Mucosa of rectum (tissue), 2 donors: ENCODE measurements around the gene ST6GALNAC6.
"Not testable (repeated sequence)": the region's sequence is repeated elsewhere in the genome, so short reads cannot be mapped to it uniquely, and the experiment has no call there.

Source experiments
- H3K27ac ChIP-seq, 2 donors: one replicate each; pipeline ENCODE4 v1.7.0; 2013; ENCODE audit warnings: inconsistent platforms in 2 of 2, low read depth in 2 of 2, low read length in 2 of 2
- H3K27me3 ChIP-seq, 2 donors: one replicate each; pipeline ENCODE4 v1.7.0; 2013; ENCODE audit warnings: low read length in 2 of 2; ENCODE audit not compliant: control insufficient read depth in 2 of 2, insufficient read depth in 2 of 2
- H3K36me3 ChIP-seq, 2 donors: one replicate each; pipeline ENCODE4 v1.7.0; 2013; ENCODE audit warnings: low read length in 2 of 2; ENCODE audit not compliant: control insufficient read depth in 2 of 2, insufficient read depth in 2 of 2
- H3K4me1 ChIP-seq, 2 donors: one replicate each; pipeline ENCODE4 v1.7.0; 2013; ENCODE audit warnings: low read length in 2 of 2, mild to moderate bottlenecking in 1 of 2; ENCODE audit not compliant: control insufficient read depth in 2 of 2, insufficient read depth in 2 of 2
- H3K4me3 ChIP-seq, 2 donors: one replicate each; pipeline ENCODE4 v1.7.0; 2013; ENCODE audit warnings: low read length in 2 of 2
- H3K9ac ChIP-seq, 2 donors: one replicate each; pipeline ENCODE4 v1.7.0; 2013; ENCODE audit warnings: low read length in 2 of 2, low read depth in 1 of 2, mild to moderate bottlenecking in 1 of 2
- H3K9me3 ChIP-seq, 2 donors: one replicate each; pipeline ENCODE4 v1.7.0; 2013; ENCODE audit warnings: low read length in 2 of 2; ENCODE audit not compliant: control insufficient read depth in 2 of 2
- donor health status: healthy.
- donor health status: Normal muscosa, but diverticular disease.

ST6GALNAC6 gene

GRCh38 chr9:127875306-127875966 is 24.0 kb downstream of the ST6GALNAC6 start:
- no peaks in the 10 kb centered on the region for H3K27me3 ChIP-seq
- peaks cover 12 to 20% of the 10 kb centered on the region in 2 donors for H3K36me3 ChIP-seq
- peak overlapping the region; percentile 18 to 55 for H3K27ac ChIP-seq
- H3K4me1 ChIP-seq = peaks cover 39 to 40% of the 10 kb centered on the region in 2 donors
- H3K4me3 ChIP-seq = peak overlapping the region in 1 of 2 donors; percentile 11
- H3K9ac ChIP-seq = peak overlapping the region in 1 of 2 donors; percentile 46
- no peaks in the 10 kb centered on the region for H3K9me3 ChIP-seq

- H3K4me1 ChIP-seq = peaks cover 39 to 40% of the 10 kb centered on the region in 2 donors
- H3K27me3 ChIP-seq = no peaks in the 10 kb centered on the region
- H3K9me3 ChIP-seq = no peaks in the 10 kb centered on the region
- no peak overlapping the region for H3K27ac ChIP-seq
- H3K9ac ChIP-seq = no peak overlapping the region
- H3K36me3 ChIP-seq = peaks cover 12 to 23% of the 10 kb centered on the region in 2 donors
- H3K4me3 ChIP-seq = no peak overlapping the region
Measured at GRCh38 chr9:127874301-127875221, 24.8 kb downstream of the ST6GALNAC6 start.

GRCh38 chr9:127873886-127874285 is 25.5 kb downstream of the ST6GALNAC6 start:
- Histone ChIP-seq H3K27ac (no peak overlapping the region), H3K4me1 (peaks cover 39 to 40% of the 10 kb centered on the region in 2 donors), H3K9me3 (no peaks in the 10 kb centered on the region), H3K36me3 (peaks cover 14 to 28% of the 10 kb centered on the region in 2 donors), H3K4me3 (no peak overlapping the region), H3K9ac (no peak overlapping the region), H3K27me3 (no peaks in the 10 kb centered on the region)

GRCh38 chr9:127873223-127873691 is 26.1 kb downstream of the ST6GALNAC6 start:
- H3K9ac ChIP-seq = no peak overlapping the region
- H3K4me3 ChIP-seq = no peak overlapping the region
- no peaks in the 10 kb centered on the region for H3K9me3 ChIP-seq
- peaks cover 35 to 39% of the 10 kb centered on the region in 2 donors for H3K4me1 ChIP-seq
- H3K27me3 ChIP-seq = no peaks in the 10 kb centered on the region
- peaks cover 14 to 30% of the 10 kb centered on the region in 2 donors for H3K36me3 ChIP-seq
- H3K27ac ChIP-seq = no peak overlapping the region

- Histone ChIP-seq H3K36me3 (peaks cover 14 to 37% of the 10 kb centered on the region in 2 donors), H3K4me1 (peaks cover 29 to 32% of the 10 kb centered on the region in 2 donors), H3K9ac (no peak overlapping the region), H3K9me3 (no peaks in the 10 kb centered on the region), H3K27me3 (no peaks in the 10 kb centered on the region), H3K4me3 (no peak overlapping the region), H3K27ac (no peak overlapping the region)
Measured at GRCh38 chr9:127872369-127873222, 26.8 kb downstream of the ST6GALNAC6 start.

GRCh38 chr9:127871531-127871930 is 27.9 kb downstream of the ST6GALNAC6 start:
- peaks cover 14 to 38% of the 10 kb centered on the region in 2 donors for H3K36me3 ChIP-seq
- peaks cover 21 to 26% of the 10 kb centered on the region in 2 donors for H3K4me1 ChIP-seq
- H3K9me3 ChIP-seq = no peaks in the 10 kb centered on the region

GRCh38 chr9:127870887-127871286 is 28.5 kb downstream of the ST6GALNAC6 start:
- no peaks in the 10 kb centered on the region for H3K9me3 ChIP-seq
- peaks cover 14 to 39% of the 10 kb centered on the region in 2 donors for H3K36me3 ChIP-seq
- H3K4me3 ChIP-seq = no peak overlapping the region
- H3K27ac ChIP-seq = no peak overlapping the region
- peaks cover 16 to 21% of the 10 kb centered on the region in 2 donors for H3K4me1 ChIP-seq
- H3K9ac ChIP-seq = no peak overlapping the region
- no peaks in the 10 kb centered on the region for H3K27me3 ChIP-seq

More at GRCh38 chr9:127871531-127871930, 27.9 kb downstream of the ST6GALNAC6 start:
- Histone ChIP-seq H3K27ac (no peak overlapping the region), H3K4me3 (no peak overlapping the region), H3K27me3 (no peaks in the 10 kb centered on the region), H3K9ac (no peak overlapping the region)

- Histone ChIP-seq H3K4me1 (peaks cover 8 to 13% of the 10 kb centered on the region in 2 donors), H3K36me3 (peaks cover 14 to 41% of the 10 kb centered on the region in 2 donors)
- H3K9ac ChIP-seq, H3K4me3 ChIP-seq, H3K27ac ChIP-seq, H3K9me3 ChIP-seq, H3K27me3 ChIP-seq: not testable (repeated sequence)
Measured at GRCh38 chr9:127870153-127870491, 29.3 kb downstream of the ST6GALNAC6 start.

- Histone ChIP-seq H3K27ac (no peak overlapping the region), H3K9ac (no peak overlapping the region), H3K36me3 (peaks cover 14 to 43% of the 10 kb centered on the region in 2 donors), H3K4me3 (no peak overlapping the region), H3K4me1 (peaks cover 3 to 11% of the 10 kb centered on the region in 2 donors), H3K9me3 (no peaks in the 10 kb centered on the region), H3K27me3 (no peaks in the 10 kb centered on the region)
Measured at GRCh38 chr9:127869310-127870152, 29.9 kb downstream of the ST6GALNAC6 start.
